KMS-11 (cell line): ENCODE results near the gene PROCR.
"Not testable (repeated sequence)": the region's sequence is repeated elsewhere in the genome, so short reads cannot be mapped to it uniquely, and the experiment has no call there.

Experiments
- H2AFZ ChIP-seq: fragments of 200-600 bp; sonication (generic); 2 replicates; pipeline ENCODE4 v1.6.1; 2016; ENCODE audit warnings: antibody characterized with exemption, mixed run types, low read depth
- H3K27ac ChIP-seq: fragments of 200-600 bp; sonication (generic); 2 replicates; pipeline ENCODE4 v1.6.1; 2016; ENCODE audit warnings: mild to moderate bottlenecking, mixed run types
- H3K27me3 ChIP-seq: fragments of 200-600 bp; sonication (generic); 2 replicates; pipeline ENCODE4 v1.6.1; 2017; ENCODE audit warnings: mild to moderate bottlenecking, low read depth, mixed run types, moderate library complexity; ENCODE audit not compliant: insufficient read depth
- H3K36me3 ChIP-seq: fragments of 200-600 bp; sonication (generic); 2 replicates; pipeline ENCODE4 v1.6.1; 2017; ENCODE audit warnings: mild to moderate bottlenecking, mixed run types; ENCODE audit not compliant: insufficient read depth
- H3K4me1 ChIP-seq: fragments of 200-600 bp; sonication (generic); 2 replicates; pipeline ENCODE4 v1.6.1; 2016; ENCODE audit warnings: mild to moderate bottlenecking, low read depth, mixed run types; ENCODE audit not compliant: poor library complexity, severe bottlenecking
- H3K4me2 ChIP-seq: fragments of 200-600 bp; sonication (generic); 2 replicates; pipeline ENCODE4 v1.7.0; 2016; ENCODE audit warnings: mild to moderate bottlenecking, mixed run types
- H3K4me3 ChIP-seq: fragments of 200-600 bp; sonication (generic); IDR thresholded peaks from 2 replicates; pipeline ENCODE4 v1.6.1; 2017; ENCODE audit warnings: low read depth, low read length, mixed read lengths; ENCODE audit not compliant: insufficient read depth
- H3K79me2 ChIP-seq: fragments of 200-600 bp; sonication (generic); 2 replicates; pipeline ENCODE4 v1.6.1; 2016; ENCODE audit warnings: low read depth, mixed run types; ENCODE audit not compliant: insufficient read depth
- H3K9ac ChIP-seq: fragments of 200-600 bp; sonication (generic); 2 replicates; pipeline ENCODE4 v1.6.1; 2016; ENCODE audit warnings: mild to moderate bottlenecking, mixed run types
- H4K20me1 ChIP-seq: fragments of 200-600 bp; sonication (generic); 2 replicates; pipeline ENCODE4 v1.6.1; 2016; ENCODE audit warnings: mild to moderate bottlenecking, mixed run types; ENCODE audit not compliant: insufficient read depth
- TF ChIP-seq, protein P1 (sequence below): fragments of 200-600 bp; sonication (generic); conservative IDR thresholded peaks from 2 replicates; pipeline ENCODE4 v1.6.1; 2017; ENCODE audit warnings: low read depth, mild to moderate bottlenecking, antibody characterized with exemption, low read length, moderate library complexity, mixed read lengths

PROCR gene

GRCh38 chr20:35146299-35146919, 25.5 kb upstream of the PROCR start:
- Histone ChIP-seq H2AFZ (peak overlapping the region; percentile 99), H4K20me1 (no peaks in the 10 kb centered on the region), H3K27ac (no peak overlapping the region), H3K4me3 (no peak overlapping the region), H3K79me2 (0 out of 2 replicates have a peak, but pooled peaks cover 4% of the 10 kb centered on the region), H3K27me3 (no peaks in the 10 kb centered on the region), H3K9ac (peak overlapping the region; percentile 58; the same call in 1 of the 2 replicates), H3K36me3 (no peaks in the 10 kb centered on the region), H3K4me1 (peaks cover 18% of the 10 kb centered on the region), H3K4me2 (peak overlapping the region; percentile 94)
- TF ChIP-seq, protein P1, sequence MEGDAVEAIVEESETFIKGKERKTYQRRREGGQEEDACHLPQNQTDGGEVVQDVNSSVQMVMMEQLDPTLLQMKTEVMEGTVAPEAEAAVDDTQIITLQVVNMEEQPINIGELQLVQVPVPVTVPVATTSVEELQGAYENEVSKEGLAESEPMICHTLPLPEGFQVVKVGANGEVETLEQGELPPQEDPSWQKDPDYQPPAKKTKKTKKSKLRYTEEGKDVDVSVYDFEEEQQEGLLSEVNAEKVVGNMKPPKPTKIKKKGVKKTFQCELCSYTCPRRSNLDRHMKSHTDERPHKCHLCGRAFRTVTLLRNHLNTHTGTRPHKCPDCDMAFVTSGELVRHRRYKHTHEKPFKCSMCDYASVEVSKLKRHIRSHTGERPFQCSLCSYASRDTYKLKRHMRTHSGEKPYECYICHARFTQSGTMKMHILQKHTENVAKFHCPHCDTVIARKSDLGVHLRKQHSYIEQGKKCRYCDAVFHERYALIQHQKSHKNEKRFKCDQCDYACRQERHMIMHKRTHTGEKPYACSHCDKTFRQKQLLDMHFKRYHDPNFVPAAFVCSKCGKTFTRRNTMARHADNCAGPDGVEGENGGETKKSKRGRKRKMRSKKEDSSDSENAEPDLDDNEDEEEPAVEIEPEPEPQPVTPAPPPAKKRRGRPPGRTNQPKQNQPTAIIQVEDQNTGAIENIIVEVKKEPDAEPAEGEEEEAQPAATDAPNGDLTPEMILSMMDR = no peak

- H3K9ac ChIP-seq = peak within 1 kb of the TSS; percentile 58
- no peak within 1 kb of the TSS for H3K4me3 ChIP-seq
- peak within 1 kb of the TSS; percentile 99 for H2AFZ ChIP-seq
- TF ChIP-seq, protein P1 = no peak
- H3K36me3 ChIP-seq = no peaks in the 10 kb centered on the region
- no peaks in the 10 kb centered on the region for H3K27me3 ChIP-seq
- H3K27ac ChIP-seq = peak within 1 kb of the TSS; percentile 42; the same call in 1 of the 2 replicates
- H4K20me1 ChIP-seq = no peaks in the 10 kb centered on the region
- peaks cover 18% of the 10 kb centered on the region for H3K4me1 ChIP-seq
- H3K79me2 ChIP-seq = 0 out of 2 replicates have a peak, but pooled peaks cover 4% of the 10 kb centered on the region
- H3K4me2 ChIP-seq = peak within 1 kb of the TSS; percentile 94
Measured at GRCh38 chr20:35146920-35147574, 24.8 kb upstream of the PROCR start, which contains the start of gene EDEM2. Gene EDEM2, minus strand, starts transcription at chr20:35147336. Its CDS starts 78 bp downstream, at chr20:35147258.

DNA sequence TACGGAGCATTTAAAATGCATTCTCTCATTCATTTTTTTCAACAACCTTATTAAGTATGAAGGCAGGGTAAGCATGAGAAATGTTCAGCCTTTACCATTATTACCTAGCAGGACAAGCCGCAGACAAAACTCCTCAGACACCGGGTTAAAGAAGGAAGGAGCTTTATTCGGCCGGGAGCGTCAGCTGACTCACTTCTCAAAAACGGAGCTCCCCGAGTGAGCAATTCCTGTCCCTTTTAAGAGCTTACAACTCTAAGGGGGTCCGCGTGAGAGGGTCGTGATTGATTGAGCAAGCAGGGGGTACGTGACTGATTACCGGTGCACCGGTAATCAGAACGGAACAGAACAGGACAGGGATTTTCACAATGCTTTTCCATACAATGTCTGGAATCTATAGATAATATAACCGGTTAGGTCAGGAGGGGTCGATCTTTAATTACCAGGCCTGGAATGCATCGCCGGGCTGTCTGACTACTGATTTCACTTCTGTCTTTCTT, 24.2 kb upstream of the PROCR start:
- Histone ChIP-seq H2AFZ (peak overlapping the region; percentile 99), H3K4me1 (peaks cover 18% of the 10 kb centered on the region), H3K9ac (peak overlapping the region; percentile 58), H3K27ac (peak overlapping the region; percentile 42; the same call in 1 of the 2 replicates), H3K4me2 (peak overlapping the region; percentile 94)
- H3K36me3 ChIP-seq, H3K27me3 ChIP-seq, H3K79me2 ChIP-seq, H3K4me3 ChIP-seq, H4K20me1 ChIP-seq: not testable (repeated sequence)

DNA sequence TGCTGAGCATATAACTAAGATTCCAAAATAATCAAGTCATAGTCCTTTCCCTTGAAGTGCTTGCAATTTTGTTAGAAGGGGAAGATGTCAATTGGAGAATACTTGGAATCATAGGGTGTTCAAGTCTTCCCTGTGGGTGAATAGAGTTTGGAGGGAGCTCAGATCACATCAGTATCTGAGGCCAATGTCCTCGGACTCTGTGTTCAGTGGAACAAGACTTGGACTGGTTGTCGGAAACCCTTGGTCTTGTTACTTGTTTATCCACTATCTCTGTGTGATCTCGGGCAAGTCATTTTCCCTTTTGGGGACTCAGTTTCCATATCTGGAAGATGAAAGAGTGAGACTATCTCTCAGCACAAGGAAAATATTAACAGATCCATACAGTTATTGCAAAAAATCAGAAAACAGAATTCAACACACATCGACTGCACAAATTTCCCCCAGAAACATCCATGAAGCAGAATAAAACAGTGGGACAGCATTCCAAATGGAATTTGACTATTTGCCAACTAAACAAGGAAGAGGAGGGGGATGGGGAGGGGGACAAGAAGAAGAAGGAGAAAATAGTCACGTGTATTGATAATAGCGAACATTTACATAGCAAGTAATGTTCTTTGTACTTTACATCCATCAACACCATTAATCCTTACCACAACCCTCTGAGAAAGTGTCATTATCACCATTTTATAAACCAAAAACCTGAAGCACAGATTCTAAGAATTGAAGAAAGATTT, 20.9 kb upstream of the PROCR start:
- Histone ChIP-seq H3K36me3 (no peaks in the 10 kb centered on the region), H3K27ac (no peak overlapping the region), H3K4me3 (no peak overlapping the region), H3K4me1 (peaks cover 3% of the 10 kb centered on the region), H4K20me1 (no peaks in the 10 kb centered on the region), H3K27me3 (no peaks in the 10 kb centered on the region), H3K4me2 (no peak overlapping the region), H3K79me2 (no peaks in the 10 kb centered on the region), H3K9ac (no peak overlapping the region), H2AFZ (no peak overlapping the region)
- TF ChIP-seq, protein P1 = no peak
